ENCODE data around the gene EPHA8. TPM values are rescaled to one million over a fixed set of nuclear protein-coding genes. Genes with fewer than 3 reads are reported as not detected.

Gene EPHA8
- total and polyA plus RNA-seq, 8 donors: not detected

DNA sequence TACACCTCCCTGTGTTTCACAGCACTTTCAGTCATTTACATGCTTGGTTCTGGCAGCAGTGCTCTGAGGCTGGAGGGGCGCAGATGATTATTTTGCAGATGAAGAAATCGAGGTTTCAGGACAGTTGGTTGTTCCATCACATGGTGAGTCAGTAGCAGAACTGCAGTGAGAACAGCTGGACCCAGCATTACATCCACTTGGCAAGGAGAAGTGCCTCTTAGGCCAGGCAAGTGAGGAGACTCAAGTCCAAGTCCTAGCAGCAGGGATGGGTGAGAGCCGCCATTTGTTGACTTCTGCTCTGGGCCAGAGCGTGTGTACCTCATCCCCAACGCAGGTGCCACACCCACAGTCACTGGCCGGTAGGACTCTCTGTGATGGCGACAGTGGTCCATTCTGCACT is 26.8 kb upstream of the EPHA8 start:
- Histone ChIP-seq H3K4me3 (no peak overlapping the region), H3K27ac (no peak overlapping the region), H3K27me3 (no peaks in the 10 kb centered on the region), H3K36me3 (peaks cover 0 to 19% (median 9%) of the 10 kb centered on the region in 4 donors), H3K9me3 (no peaks in the 10 kb centered on the region), H3K4me1 (peaks cover 0 to 4% (median under 1%) of the 10 kb centered on the region in 4 donors)
- WGBS, 5 donors: 70 to 86% (median 75%) methylated on average over 7 of the region's 7 CpGs
- DNase-seq: no peak
- intact Hi-C loops (cut with DNase I; ENCODE audit: low total_unique reads): no loop called here
- TF ChIP-seq, protein P1, sequence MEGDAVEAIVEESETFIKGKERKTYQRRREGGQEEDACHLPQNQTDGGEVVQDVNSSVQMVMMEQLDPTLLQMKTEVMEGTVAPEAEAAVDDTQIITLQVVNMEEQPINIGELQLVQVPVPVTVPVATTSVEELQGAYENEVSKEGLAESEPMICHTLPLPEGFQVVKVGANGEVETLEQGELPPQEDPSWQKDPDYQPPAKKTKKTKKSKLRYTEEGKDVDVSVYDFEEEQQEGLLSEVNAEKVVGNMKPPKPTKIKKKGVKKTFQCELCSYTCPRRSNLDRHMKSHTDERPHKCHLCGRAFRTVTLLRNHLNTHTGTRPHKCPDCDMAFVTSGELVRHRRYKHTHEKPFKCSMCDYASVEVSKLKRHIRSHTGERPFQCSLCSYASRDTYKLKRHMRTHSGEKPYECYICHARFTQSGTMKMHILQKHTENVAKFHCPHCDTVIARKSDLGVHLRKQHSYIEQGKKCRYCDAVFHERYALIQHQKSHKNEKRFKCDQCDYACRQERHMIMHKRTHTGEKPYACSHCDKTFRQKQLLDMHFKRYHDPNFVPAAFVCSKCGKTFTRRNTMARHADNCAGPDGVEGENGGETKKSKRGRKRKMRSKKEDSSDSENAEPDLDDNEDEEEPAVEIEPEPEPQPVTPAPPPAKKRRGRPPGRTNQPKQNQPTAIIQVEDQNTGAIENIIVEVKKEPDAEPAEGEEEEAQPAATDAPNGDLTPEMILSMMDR (IDR thresholded peaks at IDR 0.05): no peak
- TF ChIP-seq EP300 (IDR thresholded peaks at IDR 0.05): no peak
- no peak for TF ChIP-seq POLR2AphosphoS5 (IDR thresholded peaks at IDR 0.05)
- no peak for TF ChIP-seq POLR2A (IDR thresholded peaks at IDR 0.05)

DNA sequence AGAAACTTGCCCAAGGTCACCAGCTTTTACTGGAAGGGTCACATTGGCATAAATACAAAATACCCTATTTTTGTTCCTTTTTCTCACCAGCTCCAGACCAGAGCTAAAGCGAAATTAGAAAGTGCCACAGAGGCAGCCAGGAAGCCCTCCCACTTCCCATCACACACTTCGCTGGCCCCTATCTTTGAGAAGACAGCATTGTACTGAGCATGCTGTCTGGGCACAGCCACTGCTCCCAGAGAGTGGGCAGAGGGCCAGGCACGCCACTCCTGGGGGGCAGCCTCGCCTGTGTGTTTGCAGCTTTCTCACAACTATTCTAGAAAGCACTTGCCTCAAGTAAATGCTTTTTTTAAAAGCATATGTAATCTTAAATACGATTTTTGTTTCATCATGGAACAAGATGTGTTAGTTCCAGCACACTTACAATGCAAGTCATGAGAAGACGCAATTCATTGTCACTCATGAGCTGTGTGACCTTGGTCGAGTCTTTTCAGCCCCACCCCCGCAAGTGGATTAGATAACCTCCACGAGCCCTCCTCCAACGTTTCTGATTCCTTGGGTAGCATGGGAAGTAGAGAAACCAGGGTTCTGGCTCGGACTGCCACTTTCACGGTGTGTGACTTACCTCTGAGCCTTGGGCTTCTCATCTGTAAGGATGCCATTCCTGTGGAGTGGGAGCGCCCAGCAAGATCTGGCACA is 25.7 kb upstream of the EPHA8 start:
- no peaks in the 10 kb centered on the region for H3K9me3 ChIP-seq
- no peaks in the 10 kb centered on the region for H3K4me1 ChIP-seq
- peaks cover 0 to 19% (median 8%) of the 10 kb centered on the region in 4 donors for H3K36me3 ChIP-seq
- intact Hi-C loops (cut with DNase I; ENCODE audit: low total_unique reads): no loop called here
- TF ChIP-seq EP300 (IDR thresholded peaks at IDR 0.05): no peak
- TF ChIP-seq POLR2A (IDR thresholded peaks at IDR 0.05): no peak
- TF ChIP-seq, protein P1 (IDR thresholded peaks at IDR 0.05): no peak
- TF ChIP-seq POLR2AphosphoS5 (IDR thresholded peaks at IDR 0.05): no peak
- no peak for DNase-seq
- WGBS, 5 donors: 77 to 80% (median 79%) methylated on average over 11 to 13 of the region's 13 CpGs
- no peaks in the 10 kb centered on the region for H3K27me3 ChIP-seq
- H3K4me3 ChIP-seq: no peak overlapping the region
- H3K27ac ChIP-seq: no peak overlapping the region

DNA sequence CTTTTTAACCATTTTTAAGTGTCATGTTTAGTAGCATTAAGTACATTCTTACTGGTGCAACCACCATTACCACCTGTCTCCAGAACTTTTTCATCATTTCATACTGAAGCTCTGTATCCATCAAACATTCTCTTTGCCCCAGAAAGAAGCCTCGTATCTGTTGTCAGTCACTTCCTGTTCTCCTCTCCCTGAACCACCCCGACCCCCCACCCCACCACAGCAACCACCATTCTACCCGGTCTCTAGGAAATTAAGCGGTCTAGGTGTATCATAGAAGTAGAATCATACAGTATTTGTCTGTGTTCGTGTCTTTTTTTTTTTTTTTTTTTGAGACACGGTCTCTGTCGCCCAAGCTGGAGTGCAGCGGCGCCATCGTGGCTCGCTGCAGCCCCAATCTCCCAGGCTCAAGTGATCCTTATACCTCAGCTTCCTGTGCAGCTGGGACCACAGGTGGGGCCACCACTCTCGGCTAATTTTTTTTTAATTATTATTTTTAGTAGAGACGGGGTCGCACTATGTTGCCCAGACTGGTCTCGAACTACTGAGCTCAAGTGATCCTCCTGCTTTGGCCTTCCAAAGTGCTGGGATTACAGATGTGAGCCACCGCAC is 23.7 kb upstream of the EPHA8 start:
- H3K4me1 ChIP-seq: no peaks in the 10 kb centered on the region
- H3K36me3 ChIP-seq: peaks cover 0 to 6% (median 2%) of the 10 kb centered on the region in 4 donors
- H3K9me3 ChIP-seq: no peaks in the 10 kb centered on the region
- peaks cover 0 to 15% (median 3%) of the 10 kb centered on the region in 3 donors for H3K27me3 ChIP-seq
- TF ChIP-seq POLR2A (IDR thresholded peaks at IDR 0.05) (no peak), EP300 (IDR thresholded peaks at IDR 0.05) (no peak), POLR2AphosphoS5 (IDR thresholded peaks at IDR 0.05) (no peak)
- TF ChIP-seq, protein P1 (IDR thresholded peaks at IDR 0.05): no peak
- 77 to 82% (median 80%) methylated on average over 16 of the region's 16 CpGs for WGBS, 5 donors
- H3K4me3 ChIP-seq: no peak overlapping the region
- intact Hi-C loops (cut with DNase I; ENCODE audit: low total_unique reads): no loop called here
- DNase-seq: no peak
- H3K27ac ChIP-seq: no peak overlapping the region

DNA sequence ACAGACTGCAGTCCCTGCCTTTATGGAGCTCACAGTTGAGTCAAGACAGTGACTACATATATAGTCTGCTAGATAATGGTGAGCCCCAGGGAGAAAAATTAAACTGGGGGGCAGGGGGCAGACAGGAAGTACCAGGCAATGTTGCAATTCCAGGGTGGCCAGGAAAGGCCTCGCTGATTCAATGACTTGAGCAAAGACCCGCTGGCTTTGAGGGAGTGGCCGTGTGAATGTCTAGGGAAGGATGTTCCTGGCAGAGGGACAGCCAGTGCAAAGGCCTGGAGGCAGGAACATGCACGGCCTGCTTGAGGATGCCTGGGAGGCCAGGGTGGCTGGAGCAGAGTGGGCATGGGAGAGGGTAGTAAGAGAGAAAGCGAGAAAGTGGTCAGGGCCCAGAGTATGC is 23.0 kb upstream of the EPHA8 start:
- no peak for TF ChIP-seq EP300 (IDR thresholded peaks at IDR 0.05)
- no peak for TF ChIP-seq POLR2AphosphoS5 (IDR thresholded peaks at IDR 0.05)
- TF ChIP-seq, protein P1 (IDR thresholded peaks at IDR 0.05): no peak
- no peak for TF ChIP-seq POLR2A (IDR thresholded peaks at IDR 0.05)
- DNase-seq: no peak
- Histone ChIP-seq H3K27me3 (peaks cover 0 to 22% (median 4%) of the 10 kb centered on the region in 3 donors), H3K9me3 (no peaks in the 10 kb centered on the region), H3K4me3 (no peak overlapping the region), H3K4me1 (no peaks in the 10 kb centered on the region), H3K27ac (no peak overlapping the region), H3K36me3 (peaks cover 0 to 2% (median 0%) of the 10 kb centered on the region in 4 donors)
- WGBS, 5 donors: 52 to 72% (median 64%) methylated on average over 5 of the region's 5 CpGs
- intact Hi-C loops (cut with DNase I; ENCODE audit: low total_unique reads): no loop called here
